ENCODE data around the gene SEMA3E. TPM values are rescaled to one million over a fixed set of nuclear protein-coding genes. Genes with fewer than 3 reads are reported as not detected.
"Not testable (repeated sequence)": the region's sequence is repeated elsewhere in the genome, so short reads cannot be mapped to it uniquely, and the experiment has no call there.

The SEMA3E gene
- total and polyA plus RNA-seq, 2 experiments from 2014 or later = 0.75 to 0.92 TPM

DNA sequence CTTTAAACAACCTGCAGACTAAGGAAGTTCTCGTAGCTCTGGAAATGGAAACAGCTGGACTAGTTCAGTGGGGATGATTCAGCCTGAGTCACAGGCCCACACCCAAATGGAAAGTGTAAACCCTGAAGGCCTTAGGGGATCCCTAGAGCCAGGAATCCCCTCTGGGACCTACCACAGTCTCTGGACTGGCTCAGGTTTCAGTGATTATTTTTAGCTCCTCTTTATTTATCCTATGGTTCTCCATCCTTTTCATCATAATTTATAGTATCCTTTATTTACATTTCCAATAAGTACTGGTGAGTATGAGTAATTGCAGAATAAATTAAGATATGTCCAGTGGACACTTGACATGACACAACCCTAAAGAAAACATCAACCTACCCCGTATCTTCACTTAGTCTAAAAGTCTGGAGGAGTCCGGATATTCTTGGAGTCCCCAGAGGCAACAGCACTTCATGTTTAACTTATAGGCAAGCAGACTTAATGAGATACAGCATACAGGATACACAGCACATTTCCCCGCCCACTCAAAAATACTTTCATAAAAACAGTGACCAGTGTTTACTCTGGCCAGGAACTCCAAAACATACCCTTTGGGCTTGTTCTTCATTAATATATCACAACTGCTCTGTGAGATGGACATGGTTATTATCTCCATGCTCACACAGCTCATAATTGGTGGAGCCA lies 28.4 kb upstream of the SEMA3E start:
- TF ChIP-seq, protein P1, sequence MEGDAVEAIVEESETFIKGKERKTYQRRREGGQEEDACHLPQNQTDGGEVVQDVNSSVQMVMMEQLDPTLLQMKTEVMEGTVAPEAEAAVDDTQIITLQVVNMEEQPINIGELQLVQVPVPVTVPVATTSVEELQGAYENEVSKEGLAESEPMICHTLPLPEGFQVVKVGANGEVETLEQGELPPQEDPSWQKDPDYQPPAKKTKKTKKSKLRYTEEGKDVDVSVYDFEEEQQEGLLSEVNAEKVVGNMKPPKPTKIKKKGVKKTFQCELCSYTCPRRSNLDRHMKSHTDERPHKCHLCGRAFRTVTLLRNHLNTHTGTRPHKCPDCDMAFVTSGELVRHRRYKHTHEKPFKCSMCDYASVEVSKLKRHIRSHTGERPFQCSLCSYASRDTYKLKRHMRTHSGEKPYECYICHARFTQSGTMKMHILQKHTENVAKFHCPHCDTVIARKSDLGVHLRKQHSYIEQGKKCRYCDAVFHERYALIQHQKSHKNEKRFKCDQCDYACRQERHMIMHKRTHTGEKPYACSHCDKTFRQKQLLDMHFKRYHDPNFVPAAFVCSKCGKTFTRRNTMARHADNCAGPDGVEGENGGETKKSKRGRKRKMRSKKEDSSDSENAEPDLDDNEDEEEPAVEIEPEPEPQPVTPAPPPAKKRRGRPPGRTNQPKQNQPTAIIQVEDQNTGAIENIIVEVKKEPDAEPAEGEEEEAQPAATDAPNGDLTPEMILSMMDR (IDR thresholded peaks at IDR 0.05; ENCODE audit: low read depth, low read length) = no peak

DNA sequence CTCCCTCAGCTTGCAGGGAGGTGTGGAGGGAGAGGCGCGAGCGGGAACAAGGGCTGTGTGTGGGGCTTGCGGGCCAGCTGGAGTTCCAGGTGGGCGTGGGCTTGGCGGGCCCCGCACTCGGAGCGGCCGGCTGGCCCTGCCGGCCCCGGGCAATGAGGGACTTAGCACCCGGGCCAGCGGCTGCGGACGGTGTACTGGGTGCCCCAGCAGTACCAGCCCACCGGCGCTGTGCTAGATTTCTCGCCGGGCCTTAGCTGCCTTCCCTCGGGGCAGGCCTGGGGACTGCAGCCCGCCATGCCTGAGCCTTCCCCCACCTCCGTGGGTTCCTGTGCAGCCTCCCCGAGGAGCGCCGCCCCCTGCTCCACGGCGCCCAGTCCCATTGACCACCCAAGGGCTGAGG lies 24.4 kb upstream of the SEMA3E start:
- H3K36me3 ChIP-seq; DNase-seq (ENCODE audit: low read depth in 1 of 2, low spot score in 1 of 2); H3K9me3 ChIP-seq (ENCODE audit: low read depth); H3K4me3 ChIP-seq; H3K27ac ChIP-seq; H3K27me3 ChIP-seq; H3K4me1 ChIP-seq (ENCODE audit: low read depth): not testable (repeated sequence)

More for the DNA sequence above, 28.4 kb upstream of the SEMA3E start:
- no peaks in the 10 kb centered on the region for H3K36me3 ChIP-seq
- no peaks in the 10 kb centered on the region for H3K9me3 ChIP-seq (ENCODE audit: low read depth)
- H3K4me1 ChIP-seq (ENCODE audit: low read depth) = no peaks in the 10 kb centered on the region
- H3K27me3 ChIP-seq = no peaks in the 10 kb centered on the region
- no peak overlapping the region for H3K4me3 ChIP-seq
- peak in 1 of 2 donors; percentile 83 for DNase-seq (ENCODE audit: low read depth in 1 of 2, low spot score in 1 of 2)
- no peak overlapping the region for H3K27ac ChIP-seq

DNA sequence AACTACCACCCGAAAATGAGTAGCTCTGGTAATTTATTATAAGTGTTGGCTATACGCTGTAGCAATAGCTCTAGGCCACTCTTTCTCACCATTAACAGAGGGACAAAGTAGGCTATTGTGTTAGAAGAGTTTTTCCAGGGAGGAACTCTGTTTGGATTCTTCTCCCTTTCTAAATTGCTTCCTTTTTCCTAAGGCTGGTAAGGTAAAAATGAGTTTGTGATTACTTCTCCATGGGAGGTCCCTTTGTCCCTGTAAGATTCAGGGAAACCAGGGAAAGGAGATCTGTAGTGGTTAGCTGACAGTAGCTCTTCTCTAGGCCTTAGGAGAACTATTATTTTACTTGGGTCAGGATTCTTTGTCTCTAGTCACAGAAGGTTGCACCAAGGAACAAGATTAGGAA lies 23.2 kb upstream of the SEMA3E start:
- Histone ChIP-seq H3K36me3 (no peaks in the 10 kb centered on the region), H3K9me3 (ENCODE audit: low read depth) (no peaks in the 10 kb centered on the region), H3K4me1 (ENCODE audit: low read depth) (no peaks in the 10 kb centered on the region), H3K27ac (no peak overlapping the region), H3K4me3 (no peak overlapping the region), H3K27me3 (no peaks in the 10 kb centered on the region)
- DNase-seq (ENCODE audit: low read depth in 1 of 2, low spot score in 1 of 2) = no peak
- TF ChIP-seq, protein P1 (IDR thresholded peaks at IDR 0.05; ENCODE audit: low read depth, low read length) = no peak

GRCh38 chr7:83663131-83663530 lies 14.2 kb upstream of the SEMA3E start:
- Histone ChIP-seq H3K4me1 (ENCODE audit: low read depth) (no peaks in the 10 kb centered on the region), H3K4me3 (no peak overlapping the region), H3K9me3 (ENCODE audit: low read depth) (no peaks in the 10 kb centered on the region), H3K36me3 (no peaks in the 10 kb centered on the region), H3K27me3 (no peaks in the 10 kb centered on the region), H3K27ac (no peak overlapping the region)
- TF ChIP-seq, protein P1 (IDR thresholded peaks at IDR 0.05; ENCODE audit: low read depth, low read length) = no peak
- no peak for DNase-seq (ENCODE audit: low read depth in 1 of 2, low spot score in 1 of 2)

- no peak overlapping the region for H3K4me3 ChIP-seq
- H3K27ac ChIP-seq = no peak overlapping the region
- no peaks in the 10 kb centered on the region for H3K27me3 ChIP-seq
- no peaks in the 10 kb centered on the region for H3K9me3 ChIP-seq (ENCODE audit: low read depth)
- TF ChIP-seq, protein P1 (IDR thresholded peaks at IDR 0.05; ENCODE audit: low read depth, low read length) = no peak
- DNase-seq (ENCODE audit: low read depth in 1 of 2, low spot score in 1 of 2) = no peak
- no peaks in the 10 kb centered on the region for H3K4me1 ChIP-seq (ENCODE audit: low read depth)
- no peaks in the 10 kb centered on the region for H3K36me3 ChIP-seq
Measured at GRCh38 chr7:83658126-83658525, 9.2 kb upstream of the SEMA3E start.

DNA sequence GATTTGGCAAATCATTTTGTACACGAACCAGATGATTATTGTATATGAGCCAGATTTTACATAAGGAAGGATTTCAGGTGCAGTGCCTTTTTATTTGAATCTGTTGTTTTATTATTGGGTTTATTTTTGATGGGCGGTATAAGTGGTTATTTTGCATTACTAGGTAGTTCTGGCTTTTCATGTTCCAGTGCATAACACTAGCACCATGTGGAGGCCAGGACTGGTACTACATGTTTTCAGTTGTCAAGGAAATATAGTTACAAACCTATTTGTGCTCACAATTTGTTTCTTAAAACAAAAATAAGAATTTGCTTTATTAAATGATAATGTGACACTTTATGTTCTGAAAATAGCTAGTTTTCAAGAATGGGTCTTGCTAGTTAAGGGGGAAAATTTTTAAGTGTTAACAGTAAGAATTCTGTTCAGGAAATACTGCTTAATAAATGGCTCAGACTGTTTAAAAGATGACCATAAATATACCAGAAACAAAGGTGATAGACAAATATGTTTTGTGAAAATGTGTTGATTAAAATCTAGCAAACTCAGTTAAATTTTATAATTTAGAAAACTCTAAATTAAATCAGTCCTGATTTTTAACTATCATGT lies 7.1 kb upstream of the SEMA3E start:
- no peaks in the 10 kb centered on the region for H3K27me3 ChIP-seq
- DNase-seq (ENCODE audit: low read depth in 1 of 2, low spot score in 1 of 2) = peak; percentile 51 to 70
- H3K9me3 ChIP-seq (ENCODE audit: low read depth) = no peaks in the 10 kb centered on the region
- no peaks in the 10 kb centered on the region for H3K36me3 ChIP-seq
- H3K27ac ChIP-seq = no peak overlapping the region
- TF ChIP-seq, protein P1 (IDR thresholded peaks at IDR 0.05; ENCODE audit: low read depth, low read length) = peak; percentile 92
- H3K4me1 ChIP-seq (ENCODE audit: low read depth) = no peaks in the 10 kb centered on the region
- no peak overlapping the region for H3K4me3 ChIP-seq

All from cardiac muscle cell (in vitro differentiated cells and primary cell).